Thoracic aorta (tissue), 2 donors: ENCODE data around the gene PLAC8. TPM values are rescaled to one million over a fixed set of nuclear protein-coding genes. Genes with fewer than 3 reads are reported as not detected.
"Not testable (repeated sequence)": the region's sequence is repeated elsewhere in the genome, so short reads cannot be mapped to it uniquely, and the experiment has no call there.

ENCODE experiments used
- ATAC-seq: fragments of 150-250 bp; one replicate; pipeline ENCODE4 v1.8.0; 2017; ENCODE audit warnings: low read depth; ENCODE audit not compliant: insufficient number of reproducible peaks, low FRiP score
- DNase-seq: peaks from one replicate; pipeline ENCODE4 v3.0.0-alpha.2; 2020; ENCODE audit warnings: low spot score
- H3K27ac ChIP-seq, 2 donors: fragments of 200-600 bp; sonication (generic); 1 replicate in 1 of 2; 2 replicates in 1 of 2; pipeline ENCODE4 v1.5.1; 2016; ENCODE audit warnings: mild to moderate bottlenecking in 2 of 2, moderate library complexity in 2 of 2
- H3K27me3 ChIP-seq: fragments of 200-600 bp; sonication (generic); replicated peaks from 2 replicates; pipeline ENCODE4 v1.6.0; 2016; ENCODE audit warnings: mild to moderate bottlenecking; ENCODE audit not compliant: insufficient read depth
- H3K36me3 ChIP-seq: fragments of 200-600 bp; sonication (generic); one replicate; pipeline ENCODE4 v1.5.1; 2016
- H3K4me1 ChIP-seq, 2 donors: fragments of 200-600 bp; sonication (generic); 1 replicate in 1 of 2; 2 replicates in 1 of 2; pipeline versions ENCODE4 v1.5.1 to v1.6.0; 2016; ENCODE audit warnings: low read depth in 2 of 2, mild to moderate bottlenecking in 1 of 2; ENCODE audit not compliant: control insufficient read depth in 1 of 2
- H3K4me3 ChIP-seq: fragments of 200-600 bp; sonication (generic); 2 replicates; pipeline ENCODE4 v1.5.1; 2016; ENCODE audit warnings: mild to moderate bottlenecking
- H3K9me3 ChIP-seq: fragments of 200-600 bp; sonication (generic); 2 replicates; pipeline ENCODE4 v1.5.1; 2016
- CTCF ChIP-seq: fragments of 200-600 bp; sonication (generic); IDR thresholded peaks from one replicate; pipeline ENCODE4 v1.5.1; 2019; ENCODE audit warnings: antibody characterized with exemption
- total RNA-seq, 2 donors: library from RNA; depleted of rRNA; stranded (reverse); fragments of >200 nt; gene quantifications; one replicate each; pipeline versions ENCODE4 v1.1.0 to v1.2.3, GENCODE V29; 2016

PLAC8 gene
- total RNA-seq, 2 donors from 2014 or later, result 3.7 TPM; not detected in 1

GRCh38 chr4:83046693-83047473 is 67.6 kb downstream of the PLAC8 start:
- no peak for TF ChIP-seq CTCF
- no peaks in the 10 kb centered on the region for H3K9me3 ChIP-seq
- peaks cover 0 to 7% of the 10 kb centered on the region in 2 donors for H3K4me1 ChIP-seq
- DNase-seq, result no peak
- H3K4me3 ChIP-seq, result no peak overlapping the region
- H3K27me3 ChIP-seq, result no peaks in the 10 kb centered on the region
- peaks cover 19% of the 10 kb centered on the region for H3K36me3 ChIP-seq
- no peak for ATAC-seq
- H3K27ac ChIP-seq, result no peak overlapping the region

- H3K36me3 ChIP-seq, result no peaks in the 10 kb centered on the region
- H3K27ac ChIP-seq, result peak overlapping the region in 1 of 2 donors; percentile 73
- H3K27me3 ChIP-seq, result no peaks in the 10 kb centered on the region
- ATAC-seq (peak; percentile 98), DNase-seq (no peak)
- no peaks in the 10 kb centered on the region for H3K9me3 ChIP-seq
- H3K4me3 ChIP-seq, result no peak overlapping the region
- TF ChIP-seq CTCF, result no peak
- H3K4me1 ChIP-seq, result peaks cover 0 to 7% of the 10 kb centered on the region in 2 donors
Observed at GRCh38 chr4:83043801-83044407, 70.6 kb downstream of the PLAC8 start.

- not testable (repeated sequence) for H3K4me3 ChIP-seq, H3K9me3 ChIP-seq, H3K36me3 ChIP-seq, DNase-seq, H3K27me3 ChIP-seq, ATAC-seq, H3K4me1 ChIP-seq
- peak overlapping the region in 1 of 2 donors; percentile 30 for H3K27ac ChIP-seq
Observed at GRCh38 chr4:83043157-83043556, 71.4 kb downstream of the PLAC8 start.

- DNase-seq, result no peak
- ATAC-seq, result no peak
- Histone ChIP-seq H3K4me1 (peaks cover 12 to 34% of the 10 kb centered on the region in 2 donors), H3K36me3 (no peaks in the 10 kb centered on the region), H3K4me3 (no peak overlapping the region), H3K27me3 (no peaks in the 10 kb centered on the region), H3K27ac (no peak overlapping the region), H3K9me3 (no peaks in the 10 kb centered on the region)
- peak; percentile 9 for TF ChIP-seq CTCF
Observed at GRCh38 chr4:83040269-83040668, 74.3 kb downstream of the PLAC8 start.

Other genes with a start within 250 kb of the PLAC8 start
- 100 to 1,000 TPM; 248 to 337 TPM for gene SEC31A, start 223.6 kb downstream of the PLAC8 start, total RNA-seq
- gene THAP9, start 214.0 kb downstream of the PLAC8 start, total RNA-seq, result 1 to 10 TPM; 2.7 to 3.9 TPM
- 10 to 100 TPM; 10.3 to 13.6 TPM for gene LIN54, start 103.9 kb downstream of the PLAC8 start, total RNA-seq
- 10 to 100 TPM; 40.3 to 70.7 TPM for gene COPS4, start 79.5 kb downstream of the PLAC8 start, total RNA-seq
- 10 to 100 TPM in 1 of 2 donors, 1 to 10 TPM in 1; 3.4 to 10.5 TPM for gene COQ2, start 170.1 kb upstream of the PLAC8 start, total RNA-seq
- gene HPSE, start 220.1 kb upstream of the PLAC8 start, total RNA-seq, result 1 to 10 TPM; 1.4 to 6.1 TPM